ENCODE results near the gene SCN10A.

DNA sequence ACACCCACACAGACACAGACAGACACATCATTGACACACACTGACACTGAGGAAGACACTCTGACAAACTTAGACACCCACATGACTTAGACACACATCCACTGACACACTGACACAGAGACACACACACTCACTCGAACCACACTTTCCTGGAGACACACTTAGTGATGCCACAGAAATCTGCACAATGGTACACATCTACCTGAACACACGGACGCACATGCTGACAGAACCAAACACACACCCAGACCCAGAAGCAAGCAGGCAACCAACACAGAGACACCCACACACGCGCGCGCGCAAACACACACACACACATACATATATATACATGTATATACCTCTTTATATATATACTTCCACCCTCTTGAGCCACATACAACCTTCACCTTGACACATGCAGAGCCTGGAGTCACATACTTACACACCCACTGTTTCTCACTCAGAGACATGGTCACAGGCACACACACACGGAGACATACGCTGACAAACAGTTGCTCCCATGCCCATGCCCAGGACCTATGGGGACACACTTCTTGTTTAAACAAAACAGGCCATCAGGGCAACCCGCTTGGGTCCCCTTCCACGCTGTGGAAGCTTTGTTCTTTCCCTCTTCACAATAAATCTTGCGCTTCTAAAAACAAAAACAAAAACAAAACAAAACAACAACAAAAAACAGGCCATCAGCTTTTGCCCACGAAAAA, 165.6 kb downstream of the SCN10A start:
- TF ChIP-seq CTCF (IDR thresholded peaks at IDR 0.05) (no peak), POLR2AphosphoS5 (IDR thresholded peaks at IDR 0.05) (no peak), POLR2A (IDR thresholded peaks at IDR 0.05) (no peak), EP300 (IDR thresholded peaks at IDR 0.05) (no peak)

Measured in suprapubic skin (tissue), 4 donors.